ENCODE results near the gene GDPD4.

The GDPD4 gene

DNA sequence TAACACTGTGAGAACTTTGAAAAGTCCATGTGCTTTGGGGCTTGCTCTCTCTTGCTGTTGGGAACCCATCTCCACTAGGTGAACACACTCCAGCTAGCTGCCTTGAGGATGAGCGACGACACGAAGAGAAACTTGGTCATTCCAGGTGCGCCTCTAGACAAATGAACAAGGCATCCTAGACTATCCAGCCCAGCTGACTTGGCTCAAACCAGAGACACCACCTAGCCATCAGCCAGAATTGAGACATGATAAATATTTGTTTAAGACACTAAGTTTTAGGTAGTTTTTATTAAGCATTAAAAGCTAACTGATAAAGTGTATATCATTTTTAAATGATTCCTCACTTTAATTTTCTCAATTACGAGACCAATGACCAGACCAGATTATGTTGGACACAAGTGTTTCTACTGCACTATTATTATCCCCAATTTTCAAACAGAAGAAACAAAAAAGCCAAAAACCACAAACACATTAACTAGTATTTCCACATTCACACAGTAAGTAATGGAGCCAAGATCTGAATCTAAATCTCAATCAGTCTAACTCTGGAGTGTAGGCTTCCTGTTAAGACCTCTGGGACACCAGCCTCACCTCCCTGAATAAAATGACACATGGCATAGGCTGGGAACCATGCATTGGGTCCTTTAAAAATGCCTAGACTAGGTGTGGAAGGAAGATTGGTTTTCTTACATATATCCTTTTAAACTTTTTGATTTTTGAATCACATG is 70.4 kb downstream of the GDPD4 start:
- TF ChIP-seq, protein P1, sequence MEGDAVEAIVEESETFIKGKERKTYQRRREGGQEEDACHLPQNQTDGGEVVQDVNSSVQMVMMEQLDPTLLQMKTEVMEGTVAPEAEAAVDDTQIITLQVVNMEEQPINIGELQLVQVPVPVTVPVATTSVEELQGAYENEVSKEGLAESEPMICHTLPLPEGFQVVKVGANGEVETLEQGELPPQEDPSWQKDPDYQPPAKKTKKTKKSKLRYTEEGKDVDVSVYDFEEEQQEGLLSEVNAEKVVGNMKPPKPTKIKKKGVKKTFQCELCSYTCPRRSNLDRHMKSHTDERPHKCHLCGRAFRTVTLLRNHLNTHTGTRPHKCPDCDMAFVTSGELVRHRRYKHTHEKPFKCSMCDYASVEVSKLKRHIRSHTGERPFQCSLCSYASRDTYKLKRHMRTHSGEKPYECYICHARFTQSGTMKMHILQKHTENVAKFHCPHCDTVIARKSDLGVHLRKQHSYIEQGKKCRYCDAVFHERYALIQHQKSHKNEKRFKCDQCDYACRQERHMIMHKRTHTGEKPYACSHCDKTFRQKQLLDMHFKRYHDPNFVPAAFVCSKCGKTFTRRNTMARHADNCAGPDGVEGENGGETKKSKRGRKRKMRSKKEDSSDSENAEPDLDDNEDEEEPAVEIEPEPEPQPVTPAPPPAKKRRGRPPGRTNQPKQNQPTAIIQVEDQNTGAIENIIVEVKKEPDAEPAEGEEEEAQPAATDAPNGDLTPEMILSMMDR (IDR thresholded peaks at IDR 0.05; ENCODE audit: borderline replicate concordance, insufficient read depth, low read depth, low read length) = no peak

DNA sequence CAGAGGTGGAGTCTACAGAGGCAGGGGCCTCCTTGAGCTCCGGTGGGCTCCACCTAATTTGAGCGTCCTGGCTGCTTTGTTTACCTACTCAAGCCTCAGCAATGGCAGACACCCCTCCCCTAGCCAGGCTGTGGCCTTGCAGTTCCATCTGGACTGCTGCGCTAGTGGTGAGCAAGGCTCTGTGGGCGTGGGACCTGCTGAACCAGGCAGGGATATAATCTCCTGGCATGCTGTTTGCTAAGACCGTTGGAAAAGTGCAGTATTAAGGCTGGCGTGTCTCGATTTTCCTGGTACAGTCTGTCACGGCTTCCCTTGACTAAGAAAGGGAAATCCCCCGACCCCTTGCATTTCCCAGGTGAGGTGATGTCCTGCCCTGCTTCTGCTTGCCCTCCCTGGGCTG is 77.7 kb downstream of the GDPD4 start:
- no peak overlapping the region for H3K4me3 ChIP-seq (ENCODE audit: low read depth, low read length)
- TF ChIP-seq, protein P1 (IDR thresholded peaks at IDR 0.05; ENCODE audit: borderline replicate concordance, insufficient read depth, low read depth, low read length) = no peak

More for the DNA sequence above, 70.4 kb downstream of the GDPD4 start:
- H3K4me3 ChIP-seq (ENCODE audit: low read depth, low read length) = no peak overlapping the region

DNA sequence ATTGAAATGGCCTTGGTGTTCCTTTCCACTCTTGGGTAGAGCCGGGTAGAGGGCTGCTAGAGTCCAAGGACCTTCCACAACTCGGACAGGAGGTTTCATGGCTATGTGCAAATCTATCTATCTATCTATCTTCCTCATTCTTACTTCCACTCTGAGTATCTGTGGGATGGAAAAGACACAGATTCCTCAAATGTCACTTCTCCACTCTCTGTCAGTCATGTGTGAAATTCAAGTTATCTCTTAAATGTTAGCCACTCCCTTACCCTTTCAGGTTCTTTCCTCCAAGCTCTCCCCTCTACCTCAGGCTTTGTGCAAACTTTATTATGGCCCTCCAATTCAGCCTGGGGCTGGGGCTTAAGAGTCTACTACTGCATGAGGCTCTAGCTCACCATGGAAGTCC is 84.3 kb downstream of the GDPD4 start:
- TF ChIP-seq, protein P1 (IDR thresholded peaks at IDR 0.05; ENCODE audit: borderline replicate concordance, insufficient read depth, low read depth, low read length) = no peak
- no peak overlapping the region for H3K4me3 ChIP-seq (ENCODE audit: low read depth, low read length)

DNA sequence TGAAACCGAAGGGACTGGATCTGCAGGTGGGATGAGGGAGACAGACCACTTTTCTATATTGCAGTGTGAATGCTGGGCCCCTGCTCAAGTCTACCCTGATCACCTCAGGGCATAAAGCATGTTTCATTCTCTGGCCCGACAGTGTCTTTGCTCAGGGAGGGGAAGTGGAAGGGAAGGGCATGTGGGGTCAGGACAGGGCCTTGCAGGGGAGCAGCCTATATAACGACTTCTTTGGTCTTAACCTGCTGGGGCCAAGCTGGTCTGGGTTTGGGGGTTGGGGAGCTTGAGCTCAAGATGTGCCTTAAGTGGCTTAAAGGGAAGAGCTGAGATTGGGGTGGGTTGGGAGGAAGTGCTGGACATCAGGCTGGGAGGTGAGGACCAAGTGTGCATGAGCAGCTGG is 86.4 kb downstream of the GDPD4 start:
- TF ChIP-seq, protein P1 (IDR thresholded peaks at IDR 0.05; ENCODE audit: borderline replicate concordance, insufficient read depth, low read depth, low read length) = no peak

DNA sequence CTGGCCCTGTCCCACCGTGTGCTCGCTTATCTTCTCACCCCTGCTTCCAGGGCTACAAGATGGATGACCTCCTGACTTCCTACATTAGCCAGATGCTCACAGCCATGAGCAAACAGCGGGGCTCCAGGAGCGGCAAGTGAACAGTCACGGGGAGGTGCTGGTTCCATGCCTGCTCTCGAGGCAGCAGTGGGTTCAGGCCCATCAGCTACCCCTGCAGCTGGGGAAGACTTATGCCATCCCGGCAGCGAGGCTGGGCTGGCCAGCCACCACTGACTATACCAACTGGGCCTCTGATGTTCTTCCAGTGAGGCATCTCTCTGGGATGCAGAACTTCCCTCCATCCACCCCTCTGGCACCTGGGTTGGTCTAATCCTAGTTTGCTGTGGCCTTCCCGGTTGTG is 86.9 kb downstream of the GDPD4 start:
- TF ChIP-seq, protein P1 (IDR thresholded peaks at IDR 0.05; ENCODE audit: borderline replicate concordance, insufficient read depth, low read depth, low read length) = no peak
- no peak overlapping the region for H3K4me3 ChIP-seq (ENCODE audit: low read depth, low read length)

More for the DNA sequence above, 86.4 kb downstream of the GDPD4 start:
- no peak overlapping the region for H3K4me3 ChIP-seq (ENCODE audit: low read depth, low read length)

DNA sequence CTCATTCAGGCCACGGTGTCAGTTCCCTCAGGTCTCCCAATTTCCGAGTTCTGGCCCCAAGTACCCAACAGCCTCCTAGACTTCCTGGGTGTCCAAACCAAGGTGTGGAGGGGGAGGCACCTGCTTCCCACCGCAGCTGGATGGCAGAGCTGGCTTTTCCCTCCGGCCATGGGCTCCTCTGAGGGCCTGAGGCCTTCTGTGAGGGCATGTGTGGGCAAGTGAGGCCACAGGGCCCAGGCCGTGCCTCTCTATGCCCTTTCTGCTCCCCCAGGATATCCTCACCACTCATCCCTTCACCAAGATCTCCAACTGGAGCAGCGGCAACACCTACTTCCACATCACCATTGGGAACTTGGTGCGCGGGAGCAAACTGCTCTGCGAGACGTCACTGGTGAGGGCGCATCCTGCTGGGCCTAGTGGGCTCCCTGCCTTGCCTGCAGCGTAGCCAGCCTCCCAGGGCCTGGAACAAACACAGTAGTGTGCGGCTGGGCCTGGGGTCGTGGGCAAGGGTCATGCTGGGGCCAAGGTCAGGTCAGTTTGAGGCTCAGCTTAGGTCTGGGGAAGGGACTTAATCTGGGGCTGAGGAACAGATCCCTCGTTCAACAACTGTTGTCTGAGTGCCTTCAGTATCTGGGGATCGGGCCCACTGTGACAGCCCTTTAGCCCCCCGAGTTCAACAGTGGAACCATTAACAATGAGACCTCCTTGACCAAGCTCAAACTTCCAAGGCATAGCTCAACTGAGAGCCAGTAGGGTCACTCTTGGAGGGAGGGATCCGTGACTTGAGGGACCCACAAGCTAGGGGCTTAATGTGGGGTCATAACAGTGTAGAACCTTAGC is 87.7 kb downstream of the GDPD4 start:
- TF ChIP-seq, protein P1 (IDR thresholded peaks at IDR 0.05; ENCODE audit: borderline replicate concordance, insufficient read depth, low read depth, low read length) = no peak

More for the DNA sequence above, 87.7 kb downstream of the GDPD4 start:
- H3K4me3 ChIP-seq (ENCODE audit: low read depth, low read length) = no peak overlapping the region

All from GM12875 (cell line).